ENCODE data around the gene TRIOBP.

DNA sequence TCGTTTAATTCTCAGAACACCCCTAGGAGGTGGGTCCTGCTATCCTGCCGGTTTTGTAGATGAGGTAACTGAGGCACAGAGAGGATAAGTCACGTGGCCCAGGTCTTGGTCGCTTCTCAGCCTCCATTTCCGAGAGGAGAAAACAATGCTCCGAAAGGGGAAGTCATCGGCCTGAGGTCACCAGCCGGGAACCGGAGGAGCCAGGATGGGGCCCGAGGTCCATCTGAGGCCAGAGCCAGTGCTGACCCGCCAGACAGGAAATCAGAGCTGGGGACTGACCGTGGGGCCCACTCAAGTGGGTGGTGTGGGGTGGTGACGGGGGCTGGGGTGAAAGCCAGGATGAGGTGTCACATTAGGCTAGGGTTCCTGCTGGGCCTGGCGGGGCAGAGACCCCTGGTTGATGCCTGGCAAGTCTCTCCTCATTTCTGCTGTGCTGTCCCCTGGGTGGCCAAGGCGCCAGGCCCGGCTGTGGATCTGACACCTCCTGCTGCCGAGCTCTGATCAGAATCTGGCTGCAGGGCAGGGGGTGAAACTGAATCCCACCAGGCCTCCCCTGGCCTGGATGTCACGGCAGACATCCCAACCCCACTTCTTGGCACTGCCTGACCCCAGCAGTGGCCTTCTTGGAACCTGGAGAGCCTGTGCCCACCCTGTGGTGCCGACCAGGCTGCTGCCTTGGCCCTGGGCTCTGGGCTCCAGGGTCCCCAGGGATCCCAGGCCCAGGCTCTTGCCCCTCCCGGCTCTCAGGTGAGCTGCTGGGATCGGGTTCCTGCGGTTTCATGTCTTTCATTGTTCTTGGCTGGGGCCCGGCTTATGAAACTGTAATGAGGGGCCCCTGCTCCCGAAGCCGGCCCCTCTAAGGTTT is 12.0 kb downstream of the TRIOBP start:
- TF ChIP-seq CTCF (conservative IDR thresholded peaks at IDR 0.05; ENCODE audit: low read depth, low read length) (no peak), EZH2 (IDR thresholded peaks at IDR 0.05; ENCODE audit: borderline replicate concordance, low read depth, low read length, poor library complexity, severe bottlenecking) (no peak)
